OCI-LY1 (cell line): ENCODE measurements around the gene NTSR1.

Experiments
- H2AFZ ChIP-seq: fragments of 200-600 bp; sonication (generic), shearing (Covaris generic); 2 replicates; pipeline ENCODE4 v1.6.0; 2014; ENCODE audit warnings: antibody characterized with exemption, mild to moderate bottlenecking, low read length
- H3F3A ChIP-seq: fragments of 200-600 bp; sonication (generic), shearing (Covaris generic); 2 replicates; pipeline ENCODE4 v1.6.0; 2014; ENCODE audit warnings: mild to moderate bottlenecking, antibody characterized with exemption, low read length, moderate library complexity; ENCODE audit not compliant: insufficient read depth
- H3K27ac ChIP-seq: fragments of 200-600 bp; sonication (generic); 2 replicates; pipeline ENCODE4 v1.5.1; 2014; ENCODE audit warnings: low read length, mixed run types, mild to moderate bottlenecking, low read depth; ENCODE audit not compliant: poor library complexity, severe bottlenecking
- H3K27me3 ChIP-seq: fragments of 200-600 bp; sonication (generic); 2 replicates; pipeline ENCODE4 v1.6.0; 2014; ENCODE audit warnings: antibody characterized with exemption, mild to moderate bottlenecking, low read length, moderate library complexity; ENCODE audit not compliant: insufficient read depth
- H3K36me3 ChIP-seq: fragments of 200-600 bp; sonication (generic); 2 replicates; pipeline ENCODE4 v1.6.1; 2014; ENCODE audit warnings: mild to moderate bottlenecking, antibody characterized with exemption, low read length, moderate library complexity, mixed read lengths; ENCODE audit not compliant: insufficient read depth
- H3K4me1 ChIP-seq: fragments of 200-600 bp; sonication (generic); 2 replicates; pipeline ENCODE4 v1.5.1; 2014; ENCODE audit warnings: mild to moderate bottlenecking, low read length, moderate library complexity; ENCODE audit not compliant: insufficient read depth, severe bottlenecking
- H3K4me2 ChIP-seq: fragments of 200-600 bp; sonication (generic), shearing (Covaris generic); 2 replicates; pipeline ENCODE4 v1.6.1; 2014; ENCODE audit warnings: low read length
- H3K4me3 ChIP-seq: fragments of 200-600 bp; sonication (generic); 2 replicates; pipeline ENCODE4 v1.5.1; 2014; ENCODE audit warnings: low read length, low read depth, mild to moderate bottlenecking, mixed read lengths; ENCODE audit not compliant: poor library complexity, severe bottlenecking
- H3K79me2 ChIP-seq: fragments of 200-600 bp; shearing (Covaris generic); 2 replicates; pipeline ENCODE4 v1.6.1; 2016; ENCODE audit warnings: mixed run types, low read length, mixed read lengths; ENCODE audit not compliant: insufficient read depth
- H3K9ac ChIP-seq: fragments of 200-600 bp; sonication (generic), shearing (Covaris generic); 2 replicates; pipeline ENCODE4 v1.6.1; 2014; ENCODE audit warnings: mild to moderate bottlenecking, low read length, mixed read lengths
- H3K9me2 ChIP-seq: fragments of 200-600 bp; sonication (generic), shearing (Covaris generic); 2 replicates; pipeline ENCODE4 v1.6.1; 2014; ENCODE audit warnings: low read depth, mild to moderate bottlenecking, low read length, mixed read lengths
- H3K9me3 ChIP-seq: fragments of 200-600 bp; shearing (Covaris generic); 2 replicates; pipeline ENCODE4 v1.6.1; 2014; ENCODE audit warnings: low read length, mixed read lengths
- H4K20me1 ChIP-seq: fragments of 200-600 bp; sonication (generic), shearing (Covaris generic); 2 replicates; pipeline ENCODE4 v1.6.0; 2016; ENCODE audit warnings: mild to moderate bottlenecking, low read length; ENCODE audit not compliant: insufficient read depth
- CTCF ChIP-seq: fragments of 200-600 bp; sonication (generic), shearing (Covaris generic); IDR thresholded peaks from 2 replicates; pipeline ENCODE4 v1.5.1; 2017; ENCODE audit warnings: mild to moderate bottlenecking, antibody characterized with exemption, low read length, moderate library complexity, mixed read lengths
- EZH2 ChIP-seq: fragments of 200-600 bp; sonication (generic), shearing (Covaris generic); IDR thresholded peaks from 2 replicates; pipeline ENCODE4 v1.8.0; 2017; ENCODE audit warnings: borderline replicate concordance, mixed run types, mild to moderate bottlenecking, antibody characterized with exemption, low read length, moderate library complexity, mixed read lengths

NTSR1 gene

GRCh38 chr20:62764156-62764935 lies 55.7 kb downstream of the NTSR1 start:
- H3K27me3 ChIP-seq, result no peaks in the 10 kb centered on the region; the same call in 1 of the 2 replicates
- no peaks in the 10 kb centered on the region for H3K36me3 ChIP-seq
- H3K9ac ChIP-seq, result no peak overlapping the region
- no peaks in the 10 kb centered on the region for H4K20me1 ChIP-seq
- no peak for TF ChIP-seq EZH2
- no peak for TF ChIP-seq CTCF
- no peaks in the 10 kb centered on the region for H3F3A ChIP-seq
- no peak overlapping the region for H3K27ac ChIP-seq
- H3K4me1 ChIP-seq, result no peaks in the 10 kb centered on the region
- H3K9me2 ChIP-seq, result no peaks in the 10 kb centered on the region
- no peaks in the 10 kb centered on the region for H3K9me3 ChIP-seq
- no peaks in the 10 kb centered on the region for H3K79me2 ChIP-seq
- H3K4me2 ChIP-seq, result no peak overlapping the region
- no peak overlapping the region for H3K4me3 ChIP-seq
- no peak overlapping the region for H2AFZ ChIP-seq

GRCh38 chr20:62765021-62765420 lies 56.4 kb downstream of the NTSR1 start:
- Histone ChIP-seq H3K9me3 (no peaks in the 10 kb centered on the region), H3K9me2 (no peaks in the 10 kb centered on the region), H2AFZ (no peak overlapping the region), H3K27me3 (peaks cover 7% of the 10 kb centered on the region; the same call in 1 of the 2 replicates), H3K27ac (no peak overlapping the region), H3K4me1 (no peaks in the 10 kb centered on the region), H3K4me3 (no peak overlapping the region), H3F3A (no peaks in the 10 kb centered on the region), H3K79me2 (no peaks in the 10 kb centered on the region), H3K36me3 (no peaks in the 10 kb centered on the region), H3K9ac (no peak overlapping the region), H3K4me2 (no peak overlapping the region), H4K20me1 (no peaks in the 10 kb centered on the region)
- no peak for TF ChIP-seq CTCF
- no peak for TF ChIP-seq EZH2

- Histone ChIP-seq H3K9me3 (no peaks in the 10 kb centered on the region), H3K79me2 (no peaks in the 10 kb centered on the region), H3K27ac (no peak overlapping the region), H4K20me1 (no peaks in the 10 kb centered on the region), H3K4me3 (no peak overlapping the region), H3K27me3 (peaks cover 7% of the 10 kb centered on the region; the same call in 1 of the 2 replicates), H2AFZ (no peak overlapping the region), H3K4me2 (no peak overlapping the region), H3K9ac (no peak overlapping the region), H3K36me3 (no peaks in the 10 kb centered on the region), H3F3A (no peaks in the 10 kb centered on the region), H3K9me2 (no peaks in the 10 kb centered on the region), H3K4me1 (no peaks in the 10 kb centered on the region)
- no peak for TF ChIP-seq CTCF
- TF ChIP-seq EZH2, result no peak
Observed at GRCh38 chr20:62765432-62766070, 56.9 kb downstream of the NTSR1 start.
